CD14-positive monocyte (primary cell): ENCODE data around the gene C5orf15. TPM values are rescaled to one million over a fixed set of nuclear protein-coding genes. Genes with fewer than 3 reads are reported as not detected.

Source experiments
- DNase-seq, 3 donors: peaks; one replicate each; pipeline ENCODE4 v3.0.0-alpha.2; 2011 to 2022
- H2AFZ ChIP-seq: 2 replicates; pipeline ENCODE4 v1.6.0; 2012; ENCODE audit warnings: mild to moderate bottlenecking, low read depth, low read length, inconsistent platforms; ENCODE audit not compliant: insufficient read depth, poor library complexity, severe bottlenecking
- H3K27ac ChIP-seq, 2 donors: 1 replicate in 1 of 2; 2 replicates in 1 of 2; pipeline ENCODE4 v1.5.1; 2012 to 2013; ENCODE audit warnings: low read length in 2 of 2, control low read depth in 1 of 2, inconsistent platforms in 1 of 2, low read depth in 1 of 2, mild to moderate bottlenecking in 1 of 2
- H3K27me3 ChIP-seq, 2 donors: one replicate each; pipeline versions ENCODE4 v1.6.0 to v1.6.1; 2011 to 2013; ENCODE audit warnings: low read length in 2 of 2; ENCODE audit not compliant: control insufficient read depth in 2 of 2, insufficient read depth in 2 of 2
- H3K36me3 ChIP-seq, 2 donors: replicated peaks in 1 of 2; 1 replicate in 1 of 2; 2 replicates in 1 of 2; pipeline versions ENCODE4 v1.5.1 to v1.6.1; 2012 to 2013; ENCODE audit warnings: low read length in 2 of 2, control low read depth in 1 of 2, inconsistent platforms in 1 of 2, mild to moderate bottlenecking in 1 of 2; ENCODE audit not compliant: insufficient read depth in 2 of 2, control insufficient read depth in 1 of 2
- H3K4me1 ChIP-seq, 2 donors: 1 replicate in 1 of 2; 2 replicates in 1 of 2; pipeline versions ENCODE4 v1.5.1 to v1.6.1; 2012 to 2013; ENCODE audit warnings: low read length in 2 of 2, control low read depth in 1 of 2, inconsistent platforms in 1 of 2, mild to moderate bottlenecking in 1 of 2, moderate library complexity in 1 of 2; ENCODE audit not compliant: insufficient read depth in 2 of 2, control insufficient read depth in 1 of 2
- H3K4me2 ChIP-seq: replicated peaks from 2 replicates; pipeline ENCODE3; 2012; ENCODE audit warnings: low read length, moderate library complexity, mild to moderate bottlenecking; ENCODE audit not compliant: poor library complexity, severe bottlenecking; ENCODE audit errors: extremely low read depth
- H3K4me3 ChIP-seq, 3 experiments: fragments of 200-600 bp in 1 of 3; sonication (generic) in 1 of 3; replicated peaks in 1 of 3; 1 replicate in 2 of 3; 2 replicates in 1 of 3; pipeline ENCODE4 v1.5.1; 2011 to 2013; ENCODE audit warnings: low read length in 3 of 3, mild to moderate bottlenecking in 3 of 3, control low read depth in 2 of 3, low read depth in 2 of 3, inconsistent platforms in 1 of 3, moderate library complexity in 1 of 3
- H3K79me2 ChIP-seq: 2 replicates; pipeline ENCODE4 v1.6.0; 2012; ENCODE audit warnings: mild to moderate bottlenecking, control low read depth, inconsistent platforms, low read length, moderate library complexity; ENCODE audit not compliant: insufficient read depth
- H3K9ac ChIP-seq: 2 replicates; pipeline ENCODE4 v1.6.0; 2017; ENCODE audit warnings: low read length, mild to moderate bottlenecking; ENCODE audit not compliant: insufficient read depth, poor library complexity, severe bottlenecking
- H3K9me3 ChIP-seq, 2 donors: replicated peaks in 1 of 2; 1 replicate in 1 of 2; 2 replicates in 1 of 2; pipeline versions ENCODE4 v1.5.1 to v1.6.1; 2012 to 2013; ENCODE audit warnings: low read length in 2 of 2, control low read depth in 1 of 2; ENCODE audit not compliant: control insufficient read depth in 1 of 2, insufficient read depth in 1 of 2
- H4K20me1 ChIP-seq: 2 replicates; pipeline ENCODE4 v1.6.0; 2012; ENCODE audit warnings: mild to moderate bottlenecking, low read length, control low read depth, moderate library complexity; ENCODE audit not compliant: insufficient read depth
- H3K27ac Mint-ChIP-seq, 7 donors: one replicate each; pipeline ENCODE4 v1.8.0; 2020; ENCODE audit warnings: mild to moderate bottlenecking in 7 of 7, mixed read lengths in 7 of 7, moderate library complexity in 6 of 7, inconsistent platforms in 2 of 7
- H3K27me3 Mint-ChIP-seq, 3 donors: one replicate each; pipeline ENCODE4 v1.8.0; 2021 to 2022; ENCODE audit warnings: low read depth in 3 of 3, mild to moderate bottlenecking in 3 of 3, mixed read lengths in 3 of 3, moderate library complexity in 3 of 3, inconsistent platforms in 1 of 3
- H3K36me3 Mint-ChIP-seq, 2 donors: one replicate each; pipeline ENCODE4 v1.8.0; 2020; ENCODE audit warnings: mixed read lengths in 2 of 2, inconsistent platforms in 1 of 2, mild to moderate bottlenecking in 1 of 2
- H3K4me1 Mint-ChIP-seq: one replicate; pipeline ENCODE4 v1.8.0; 2020; ENCODE audit warnings: mild to moderate bottlenecking, mixed read lengths
- H3K4me3 Mint-ChIP-seq, 2 donors: one replicate each; pipeline ENCODE4 v1.8.0; 2020; ENCODE audit warnings: mild to moderate bottlenecking in 2 of 2, mixed read lengths in 2 of 2, moderate library complexity in 1 of 2
- H3K9me3 Mint-ChIP-seq, 7 donors: one replicate each; pipeline ENCODE4 v1.8.0; 2020 to 2022; ENCODE audit warnings: mixed read lengths in 7 of 7, mild to moderate bottlenecking in 6 of 7, moderate library complexity in 6 of 7, inconsistent platforms in 2 of 7
- CTCF ChIP-seq: fragments of 200-600 bp; IDR thresholded peaks from one replicate; pipeline ENCODE4 v1.8.0; 2022; ENCODE audit warnings: antibody characterized with exemption, mild to moderate bottlenecking
- WGBS: methylation state at CpG from one replicate; pipeline ENCODE4 v1.1.5; 2013; ENCODE audit warnings: missing lambda C conversion rate; ENCODE audit not compliant: insufficient coverage; 5-methylcytosine and 5-hydroxymethylcytosine counted together
- intact Hi-C, 2 donors: fragments of 100-400 bp; cut with micrococcal nuclease; formaldehyde crosslinking; loops; one replicate each; pipeline versions ENCODE4 v1.15.0 to v1.15.1; 2023
- polyA plus RNA-seq, 3 donors: library from polyadenylated mRNA; depleted of rRNA in 1 of 3; unstranded in 2 of 3; stranded (reverse) in 1 of 3; fragments of 300-500 nt in 2 of 3; fragments of >200 nt in 1 of 3; fragmentation: Illumina TruSeq in 2 of 3; gene quantifications; 1 replicate in 2 of 3; 2 replicates in 1 of 3; pipeline ENCODE4 v1.2.3, GENCODE V29; 2012 to 2021

Gene C5orf15
- polyA plus RNA-seq, 3 donors, result 38.0 to 59.2 (median 46.9) TPM

- Histone ChIP-seq H4K20me1 (no peaks in the 10 kb centered on the region), H3K27me3 (no peaks in the 10 kb centered on the region), H3K4me3 (no peak overlapping the region), H3K36me3 (no peaks in the 10 kb centered on the region), H3K4me2 (no peak overlapping the region), H2AFZ (no peak overlapping the region), H3K9me3 (peaks cover 0 to 11% of the 10 kb centered on the region in 2 donors), H3K4me1 (peaks cover 29 to 36% of the 10 kb centered on the region in 2 donors), H3K79me2 (no peaks in the 10 kb centered on the region), H3K27ac (no peak overlapping the region), H3K9ac (no peak overlapping the region)
- no peak for TF ChIP-seq CTCF
- H3K36me3 Mint-ChIP-seq, result peaks cover 0 to 1% of the 10 kb centered on the region in 2 donors
- peak overlapping the region in 2 of 7 donors; percentile 44 to 55 for H3K27ac Mint-ChIP-seq
- WGBS, result 84% methylated on average over 3 of the region's 5 CpGs
- peaks cover 4 to 13% (median 8%) of the 10 kb centered on the region in 7 donors for H3K9me3 Mint-ChIP-seq
- intact Hi-C loops, result loop anchor here in 1 of 2 donors (10.0 kb wide), 1 partner anchor 380 kb away; no protein-coding TSS in a partner anchor
- DNase-seq, result no peak
- H3K4me1 Mint-ChIP-seq, result peaks cover 33% of the 10 kb centered on the region
- H3K4me3 Mint-ChIP-seq, result no peak overlapping the region
- H3K27me3 Mint-ChIP-seq, result peaks cover 4 to 6% (median 5%) of the 10 kb centered on the region in 3 donors
Observed at GRCh38 chr5:133934311-133934710, 34.1 kb downstream of the C5orf15 start.

- H3K27ac Mint-ChIP-seq, result peak overlapping the region in 3 of 7 donors; percentile 21 to 44 (median 42)
- peaks cover 4 to 13% (median 8%) of the 10 kb centered on the region in 7 donors for H3K9me3 Mint-ChIP-seq
- no peak overlapping the region for H3K4me3 ChIP-seq
- 92% methylated on average over 11 of the region's 12 CpGs for WGBS
- H3K9me3 ChIP-seq, result peaks cover 0 to 11% of the 10 kb centered on the region in 2 donors
- H3K27me3 Mint-ChIP-seq, result peaks cover 4 to 6% (median 5%) of the 10 kb centered on the region in 3 donors
- H3K4me3 Mint-ChIP-seq, result no peak overlapping the region
- no peak overlapping the region for H3K27ac ChIP-seq
- no peak overlapping the region for H3K9ac ChIP-seq
- DNase-seq, result no peak
- intact Hi-C loops, result loop anchor here in 1 of 2 donors (10.0 kb wide), 1 partner anchor 379 kb away; no protein-coding TSS in a partner anchor
- no peak overlapping the region for H2AFZ ChIP-seq
- H3K4me1 Mint-ChIP-seq, result peaks cover 36% of the 10 kb centered on the region
- H3K36me3 Mint-ChIP-seq, result peaks cover 0 to 1% of the 10 kb centered on the region in 2 donors
- H3K79me2 ChIP-seq, result no peaks in the 10 kb centered on the region
- H3K4me1 ChIP-seq, result peaks cover 29 to 36% of the 10 kb centered on the region in 2 donors
- H3K4me2 ChIP-seq, result no peak overlapping the region
- H3K36me3 ChIP-seq, result no peaks in the 10 kb centered on the region
- no peak for TF ChIP-seq CTCF
- H4K20me1 ChIP-seq, result no peaks in the 10 kb centered on the region
- H3K27me3 ChIP-seq, result no peaks in the 10 kb centered on the region
Observed at GRCh38 chr5:133933670-133934295, 34.6 kb downstream of the C5orf15 start.
